ENCODE results near the gene SCYL2. TPM values are rescaled to one million over a fixed set of nuclear protein-coding genes. Genes with fewer than 3 reads are reported as not detected.
"Not testable (repeated sequence)": the region's sequence is repeated elsewhere in the genome, so short reads cannot be mapped to it uniquely, and the experiment has no call there.

SCYL2 gene
- total RNA-seq, 1 experiment from 2014 or later, result 41.1 TPM

DNA sequence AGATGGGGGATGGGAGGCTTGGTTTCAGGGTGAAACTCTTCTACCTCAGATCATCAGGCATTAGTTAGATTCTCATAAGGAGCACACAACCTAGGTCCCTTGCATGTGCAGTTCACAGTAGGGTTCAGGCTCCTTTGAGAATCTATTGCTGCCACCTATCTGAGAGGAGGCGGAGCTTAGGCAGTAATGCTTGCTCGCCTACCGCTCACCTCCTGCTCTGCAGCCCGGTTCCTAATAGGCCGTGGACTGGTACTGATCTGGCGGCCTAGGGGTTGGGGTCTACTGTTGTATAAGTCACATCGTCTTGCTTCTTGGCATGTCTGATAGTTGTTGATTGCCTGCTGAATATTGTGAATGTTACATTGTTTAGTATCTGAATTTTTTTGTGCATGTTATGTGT is 12.2 kb downstream of the SCYL2 start:
- POLR2A ChIA-PET (ENCODE audit: unreplicated experiment), result interaction anchor here (0.6 kb wide), 1 partner anchor 86 kb away, joined by 4 read pairs; no protein-coding TSS in a partner anchor

GRCh38 chr12:100279607-100280244 is 12.7 kb downstream of the SCYL2 start:
- H3K4me2 ChIP-seq, result no peak overlapping the region
- intact Hi-C loops (cut with micrococcal nuclease; ENCODE audit: unreplicated experiment), result no loop called here
- no peaks in the 10 kb centered on the region for H3K9me3 ChIP-seq (ENCODE audit: insufficient read depth, low read depth)
- no peaks in the 10 kb centered on the region for H3K9me2 ChIP-seq (ENCODE audit: insufficient read depth)
- H4K20me1 ChIP-seq (ENCODE audit: insufficient read depth), result peaks cover 7% of the 10 kb centered on the region
- BruUV-seq (replicated peaks), result no TSS peak
- no peak overlapping the region for H3K4me3 ChIP-seq
- H3K36me3 ChIP-seq (ENCODE audit: low read depth), result peaks cover 19% of the 10 kb centered on the region
- TF ChIP-seq EZH2 (IDR thresholded peaks at IDR 0.05; ENCODE audit: low read depth) (no peak), CTCF (conservative IDR thresholded peaks at IDR 0.05) (no peak)
- DNase-seq, result no peak
- H3K4me1 ChIP-seq (replicated peaks; ENCODE audit: insufficient read depth), result 0 out of 2 replicates have a peak, but pooled peaks cover 5% of the 10 kb centered on the region
- ChIA-PET POLR2A (ENCODE audit: unreplicated experiment) (interaction anchor here (0.6 kb wide), 1 partner anchor 86 kb away, joined by 4 read pairs; no protein-coding TSS in a partner anchor), CTCF (interaction anchor here (0.5 kb wide), 1 partner anchor 13 kb away, joined by 10 read pairs; the partner anchor contains the start of genes DEPDC4 and SCYL2)
- H3K27me3 ChIP-seq (ENCODE audit: insufficient read depth, low read depth), result no peaks in the 10 kb centered on the region
- H3K27ac ChIP-seq, result no peak overlapping the region; the same call in 1 of the 2 replicates
- no peaks in the 10 kb centered on the region; the same call in 1 of the 2 replicates for H3F3A ChIP-seq (ENCODE audit: insufficient read depth, low read depth)
- H3K79me2 ChIP-seq (ENCODE audit: low read depth), result peaks cover 67% of the 10 kb centered on the region
- H2AFZ ChIP-seq, result no peak overlapping the region

More for the DNA sequence above, 12.2 kb downstream of the SCYL2 start:
- H3K4me3 ChIP-seq, result no peak overlapping the region
- peaks cover 19% of the 10 kb centered on the region for H3K36me3 ChIP-seq (ENCODE audit: low read depth)
- H4K20me1 ChIP-seq (ENCODE audit: insufficient read depth), result peaks cover 7% of the 10 kb centered on the region
- 0 out of 2 replicates have a peak, but pooled peaks cover 5% of the 10 kb centered on the region for H3K4me1 ChIP-seq (replicated peaks; ENCODE audit: insufficient read depth)
- H3F3A ChIP-seq (ENCODE audit: insufficient read depth, low read depth), result no peaks in the 10 kb centered on the region; the same call in 1 of the 2 replicates
- H3K27me3 ChIP-seq (ENCODE audit: insufficient read depth, low read depth), result no peaks in the 10 kb centered on the region
- no peak overlapping the region for H3K27ac ChIP-seq
- no peak overlapping the region for H2AFZ ChIP-seq
- intact Hi-C loops (cut with micrococcal nuclease; ENCODE audit: unreplicated experiment), result no loop called here
- no peak for DNase-seq
- BruUV-seq (replicated peaks), result no TSS peak
- peaks cover 73% of the 10 kb centered on the region for H3K79me2 ChIP-seq (ENCODE audit: low read depth)
- H3K4me2 ChIP-seq, result no peak overlapping the region
- no peaks in the 10 kb centered on the region for H3K9me2 ChIP-seq (ENCODE audit: insufficient read depth)
- TF ChIP-seq CTCF (conservative IDR thresholded peaks at IDR 0.05) (no peak), EZH2 (IDR thresholded peaks at IDR 0.05; ENCODE audit: low read depth) (no peak)
- CTCF ChIA-PET, result no interaction called here
- no peaks in the 10 kb centered on the region for H3K9me3 ChIP-seq (ENCODE audit: insufficient read depth, low read depth)

DNA sequence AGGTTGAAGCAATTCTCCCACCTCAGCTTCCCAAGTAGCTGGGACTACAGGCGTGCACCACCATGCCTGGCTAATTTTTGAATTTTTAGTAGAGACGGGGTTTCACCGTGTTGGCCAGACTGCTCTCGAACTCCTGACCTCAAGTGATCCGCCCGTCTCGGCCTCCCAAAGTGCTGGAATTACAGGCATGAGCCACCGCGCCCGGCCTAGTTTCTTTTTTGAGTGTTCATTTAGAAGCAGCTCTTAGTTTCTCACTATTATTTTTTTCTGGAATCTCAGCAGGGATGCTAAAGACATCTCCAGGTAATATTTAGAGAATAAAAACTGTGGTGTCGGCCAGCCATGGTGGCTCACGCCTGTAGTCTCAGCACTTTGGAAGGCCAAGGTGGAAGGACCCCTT is 17.6 kb downstream of the SCYL2 start:
- H3K27ac ChIP-seq; BruUV-seq (replicated peaks); H4K20me1 ChIP-seq (ENCODE audit: insufficient read depth); H3K4me2 ChIP-seq; H3K9me3 ChIP-seq (ENCODE audit: insufficient read depth, low read depth); H3K4me1 ChIP-seq (replicated peaks; ENCODE audit: insufficient read depth); CTCF ChIA-PET; H3K27me3 ChIP-seq (ENCODE audit: insufficient read depth, low read depth); H3F3A ChIP-seq (ENCODE audit: insufficient read depth, low read depth); DNase-seq; intact Hi-C loops (cut with micrococcal nuclease; ENCODE audit: unreplicated experiment); H3K4me3 ChIP-seq; H2AFZ ChIP-seq; POLR2A ChIA-PET (ENCODE audit: unreplicated experiment); H3K9me2 ChIP-seq (ENCODE audit: insufficient read depth): not testable (repeated sequence)
- peaks cover 18% of the 10 kb centered on the region for H3K36me3 ChIP-seq (ENCODE audit: low read depth)
- peaks cover 26% of the 10 kb centered on the region for H3K79me2 ChIP-seq (ENCODE audit: low read depth)
